ENCODE measurements around the gene SORCS2.

DNA sequence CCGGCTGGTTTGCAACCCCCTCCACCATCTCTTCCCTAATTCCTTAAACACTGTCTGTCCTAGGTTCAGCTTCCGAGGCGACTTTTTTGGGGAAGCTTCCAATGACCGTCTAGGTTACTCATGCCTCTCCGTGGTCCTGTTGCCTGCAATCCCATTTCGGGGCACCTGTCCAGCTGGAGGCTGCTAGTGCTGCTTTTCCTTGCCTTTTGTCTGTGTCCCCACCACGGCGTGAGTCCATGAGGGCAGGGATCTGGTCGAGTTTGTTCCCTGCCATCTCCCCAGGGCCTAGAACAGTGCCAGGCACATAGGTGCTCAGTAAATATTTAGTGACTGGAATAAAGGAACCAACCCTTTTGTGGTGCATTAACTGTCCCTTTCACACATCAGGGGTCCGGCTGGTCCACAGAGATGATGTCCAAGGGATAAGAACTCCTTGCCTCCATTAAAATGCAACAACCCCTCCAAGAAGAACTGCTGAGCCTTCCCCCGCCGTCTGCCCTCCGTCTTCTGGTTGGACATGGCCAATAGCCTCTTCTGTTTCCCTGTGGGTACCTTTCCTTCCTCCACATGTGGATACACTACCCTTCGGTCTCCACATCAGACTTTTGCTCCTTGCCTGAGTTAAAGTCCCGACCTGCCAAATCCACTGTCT, 5.7 kb upstream of the SORCS2 start:
- TF ChIP-seq, protein P1, sequence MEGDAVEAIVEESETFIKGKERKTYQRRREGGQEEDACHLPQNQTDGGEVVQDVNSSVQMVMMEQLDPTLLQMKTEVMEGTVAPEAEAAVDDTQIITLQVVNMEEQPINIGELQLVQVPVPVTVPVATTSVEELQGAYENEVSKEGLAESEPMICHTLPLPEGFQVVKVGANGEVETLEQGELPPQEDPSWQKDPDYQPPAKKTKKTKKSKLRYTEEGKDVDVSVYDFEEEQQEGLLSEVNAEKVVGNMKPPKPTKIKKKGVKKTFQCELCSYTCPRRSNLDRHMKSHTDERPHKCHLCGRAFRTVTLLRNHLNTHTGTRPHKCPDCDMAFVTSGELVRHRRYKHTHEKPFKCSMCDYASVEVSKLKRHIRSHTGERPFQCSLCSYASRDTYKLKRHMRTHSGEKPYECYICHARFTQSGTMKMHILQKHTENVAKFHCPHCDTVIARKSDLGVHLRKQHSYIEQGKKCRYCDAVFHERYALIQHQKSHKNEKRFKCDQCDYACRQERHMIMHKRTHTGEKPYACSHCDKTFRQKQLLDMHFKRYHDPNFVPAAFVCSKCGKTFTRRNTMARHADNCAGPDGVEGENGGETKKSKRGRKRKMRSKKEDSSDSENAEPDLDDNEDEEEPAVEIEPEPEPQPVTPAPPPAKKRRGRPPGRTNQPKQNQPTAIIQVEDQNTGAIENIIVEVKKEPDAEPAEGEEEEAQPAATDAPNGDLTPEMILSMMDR (IDR thresholded peaks at IDR 0.05; ENCODE audit: low read depth, low read length): no peak; the same call in 1 of the 2 replicates
- TF ChIP-seq EZH2phosphoT487 (IDR thresholded peaks at IDR 0.05; ENCODE audit: low read depth): no peak
